Measurements from ENCODE around the gene ROBO2.

ROBO2 gene

GRCh38 chr3:77251136-77251535, 211.2 kb downstream of the ROBO2 start:
- TF ChIP-seq CTCF (IDR thresholded peaks at IDR 0.05) (no peak), ZFX (IDR thresholded peaks at IDR 0.05; ENCODE audit: borderline replicate concordance) (no peak)
- no peak overlapping the region for H3K27ac ChIP-seq

GRCh38 chr3:77254967-77255831, 215.3 kb downstream of the ROBO2 start:
- H3K27ac ChIP-seq: no peak overlapping the region
- peak; percentile 83 for TF ChIP-seq CTCF (IDR thresholded peaks at IDR 0.05)
- TF ChIP-seq ZFX (IDR thresholded peaks at IDR 0.05; ENCODE audit: borderline replicate concordance): no peak

- no peak for TF ChIP-seq ZFX (IDR thresholded peaks at IDR 0.05; ENCODE audit: borderline replicate concordance)
- no peak for TF ChIP-seq CTCF (IDR thresholded peaks at IDR 0.05)
- H3K27ac ChIP-seq: no peak overlapping the region
These were observed 216.9 kb downstream of the ROBO2 start for GRCh38 chr3:77256584-77257503.

- no peak overlapping the region for H3K27ac ChIP-seq
- TF ChIP-seq CTCF (IDR thresholded peaks at IDR 0.05): no peak
- TF ChIP-seq ZFX (IDR thresholded peaks at IDR 0.05; ENCODE audit: borderline replicate concordance): no peak
These were observed 219.8 kb downstream of the ROBO2 start for GRCh38 chr3:77259694-77260093.

GRCh38 chr3:77262361-77262760, 222.5 kb downstream of the ROBO2 start:
- no peak overlapping the region for H3K27ac ChIP-seq
- no peak for TF ChIP-seq ZFX (IDR thresholded peaks at IDR 0.05; ENCODE audit: borderline replicate concordance)
- TF ChIP-seq CTCF (IDR thresholded peaks at IDR 0.05): no peak

GRCh38 chr3:77267589-77267988, 227.7 kb downstream of the ROBO2 start:
- no peak overlapping the region for H3K27ac ChIP-seq
- TF ChIP-seq ZFX (IDR thresholded peaks at IDR 0.05; ENCODE audit: borderline replicate concordance) (no peak), CTCF (IDR thresholded peaks at IDR 0.05) (no peak)

Data from 22Rv1 (cell line).